Inflammatory macrophage treated with lipopolysaccharide for 1 hour (primary cell): ENCODE measurements around the gene IL32.

Source experiments
- DNase-seq, 2 donors: peaks; one replicate each; pipeline ENCODE4 v3.0.0-alpha.2; 2020 to 2022

The IL32 gene

DNA sequence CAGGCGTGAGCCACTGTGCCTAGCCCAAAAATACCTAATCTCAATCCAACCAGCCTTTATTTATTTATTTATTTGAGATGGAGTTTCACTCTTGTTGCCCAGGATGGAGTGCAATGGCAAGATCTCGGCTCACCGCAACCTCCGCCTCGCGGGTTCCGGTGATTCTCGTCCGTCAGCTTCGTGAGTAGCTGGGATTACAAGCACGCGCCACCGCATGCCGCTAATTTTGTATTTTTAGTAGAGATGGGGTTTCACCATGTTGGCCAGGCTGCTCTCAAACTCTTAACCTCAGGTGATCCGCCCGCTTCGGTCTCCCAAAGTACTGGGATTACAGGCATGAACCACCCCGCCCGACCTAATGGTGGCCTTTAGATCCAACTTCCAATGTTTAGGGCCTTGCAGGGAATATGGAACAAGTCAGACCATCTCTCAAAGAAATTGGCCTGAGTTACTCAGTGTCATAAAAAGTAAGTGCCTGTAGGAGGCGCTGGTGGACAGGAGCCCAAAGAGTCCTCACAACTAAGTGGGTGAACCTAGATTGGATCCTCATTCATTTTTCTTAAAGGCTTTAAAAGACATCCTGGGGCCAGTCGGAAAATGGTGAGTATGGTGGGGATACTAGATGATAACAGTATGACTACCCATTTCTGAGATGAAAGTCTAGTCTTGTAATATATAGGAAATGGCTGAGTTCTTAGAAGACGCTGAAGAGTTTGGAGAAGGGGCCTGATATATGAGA lies 29.0 kb downstream of the IL32 start:
- peak; percentile 58 to 84 for DNase-seq

DNA sequence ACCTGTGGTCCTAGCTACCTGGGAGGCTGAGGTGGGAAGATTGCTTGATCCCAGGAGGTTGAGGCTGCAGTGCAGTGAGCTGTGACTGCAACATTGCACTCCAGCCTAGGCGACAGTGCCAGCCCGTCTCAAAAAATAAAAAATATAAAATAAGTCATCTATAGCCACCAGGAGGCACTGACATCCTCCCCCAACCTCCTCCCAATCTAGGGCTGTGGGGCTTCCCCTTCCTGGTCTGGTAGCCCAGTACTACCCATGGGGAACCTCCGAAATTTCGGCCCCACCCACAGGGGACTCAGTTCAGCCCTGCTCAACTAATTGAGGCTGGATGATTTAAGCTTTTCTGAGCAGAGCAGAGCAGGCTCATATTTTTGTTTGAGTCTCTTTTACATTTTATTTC lies 30.4 kb downstream of the IL32 start:
- DNase-seq: peak; percentile 86 to 89

DNA sequence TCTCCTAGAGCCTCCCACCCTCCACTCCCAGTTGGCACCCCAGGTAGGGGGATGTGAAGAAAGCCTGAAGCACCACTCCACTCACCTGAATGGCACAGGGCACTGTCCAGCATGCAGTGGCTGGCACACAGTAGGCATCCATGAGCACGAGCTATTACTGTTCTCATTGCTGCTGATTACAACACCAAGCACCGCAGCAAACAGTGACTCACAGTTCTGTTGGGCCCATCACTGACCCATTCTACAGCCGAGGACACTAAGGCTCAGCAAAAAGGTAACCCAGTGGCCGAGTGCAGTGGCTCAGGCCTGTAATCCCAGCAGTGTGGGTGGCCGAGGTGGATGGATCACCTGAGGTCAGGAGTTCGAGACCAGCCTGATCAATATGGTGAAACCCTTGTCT lies 30.9 kb downstream of the IL32 start:
- DNase-seq: peak in 1 of 2 donors; percentile 32

DNA sequence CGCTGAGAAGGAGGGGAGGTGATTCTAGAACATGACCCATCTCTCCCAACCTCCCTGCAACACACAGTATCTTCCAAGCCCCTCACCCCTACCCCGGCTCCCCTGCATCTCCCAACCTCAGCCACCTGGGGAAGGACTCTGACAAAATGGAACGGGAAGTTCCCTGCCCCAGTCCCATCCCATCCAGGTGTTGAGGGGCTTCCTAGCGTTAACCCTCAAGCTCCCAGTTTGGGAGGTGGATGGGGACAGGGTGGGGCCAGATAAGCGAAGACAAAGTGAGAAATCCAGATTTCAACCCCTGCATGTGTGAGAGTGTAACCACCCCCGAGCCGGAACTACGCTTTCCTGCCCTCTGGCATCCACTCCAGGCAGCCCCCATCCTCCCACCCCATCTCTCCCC lies 31.8 kb downstream of the IL32 start:
- no peak for DNase-seq

DNA sequence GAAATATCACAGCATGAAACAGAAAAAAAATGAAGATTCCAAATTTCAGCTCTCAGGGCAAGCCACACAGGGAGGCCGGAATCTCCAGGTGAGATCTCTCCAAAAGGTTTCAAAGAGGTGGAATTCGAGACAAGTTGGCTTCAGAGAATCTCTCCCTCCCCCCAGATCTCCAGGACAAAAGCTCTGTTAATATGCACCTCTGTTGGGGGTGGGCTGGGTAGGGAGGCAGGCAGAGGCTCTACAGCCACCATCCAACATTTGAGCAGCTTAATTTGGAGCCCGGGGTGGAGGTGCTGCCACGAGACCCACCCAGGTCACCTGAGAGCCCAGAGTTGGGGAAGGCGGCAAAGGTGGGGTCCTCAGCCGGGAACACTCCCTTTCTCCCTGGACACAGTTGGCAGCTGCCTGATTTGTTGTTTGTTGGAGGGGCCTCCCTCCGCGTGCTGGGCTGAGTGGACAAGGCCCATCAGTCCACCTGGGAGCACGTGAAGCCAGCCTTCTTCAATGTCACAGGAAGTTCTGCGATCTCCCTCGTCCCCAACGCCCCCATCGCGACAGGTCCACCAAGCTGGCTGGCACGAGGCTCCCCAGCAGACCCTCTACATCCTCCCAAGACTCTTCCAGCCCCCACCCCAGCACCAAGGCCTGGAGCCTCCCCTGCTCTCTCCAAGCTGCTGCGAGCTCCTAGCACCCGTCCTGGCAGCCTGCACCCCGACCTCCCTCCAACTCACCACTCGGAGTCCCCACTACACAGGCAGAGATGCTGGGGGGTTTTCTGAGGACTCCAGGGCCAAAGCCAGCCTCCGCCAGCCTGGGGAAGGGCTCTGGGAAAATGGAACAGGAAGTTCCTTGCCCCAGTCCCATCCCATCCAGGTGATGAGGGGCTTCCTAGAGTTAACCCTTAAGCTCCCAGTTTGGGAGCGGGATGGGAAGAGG lies 33.3 kb downstream of the IL32 start, which contains the start of gene ZSCAN10:
ZSCAN10 (minus strand) TSS at position 836 of the 936 bp plus-strand sequence. CDS start 6,357 bp downstream, outside the sequence.
- DNase-seq: no peak

DNA sequence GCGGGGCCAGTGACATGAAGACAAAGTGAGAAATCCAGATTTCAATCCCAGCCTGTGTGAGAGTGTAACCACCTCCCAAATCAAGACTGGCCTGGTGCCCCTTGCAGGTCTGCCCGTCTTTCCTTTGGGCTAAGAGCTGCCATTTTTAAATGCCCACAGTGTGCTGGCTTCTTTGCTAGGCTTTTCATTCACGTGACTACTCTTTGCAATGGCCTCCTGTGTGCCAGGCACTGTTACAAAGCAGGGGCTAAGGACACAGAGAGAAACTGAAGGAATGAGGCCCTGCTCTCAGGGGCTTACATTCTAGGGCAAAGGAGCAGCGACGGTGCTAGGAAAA lies 33.9 kb downstream of the IL32 start:
- no peak for DNase-seq

DNA sequence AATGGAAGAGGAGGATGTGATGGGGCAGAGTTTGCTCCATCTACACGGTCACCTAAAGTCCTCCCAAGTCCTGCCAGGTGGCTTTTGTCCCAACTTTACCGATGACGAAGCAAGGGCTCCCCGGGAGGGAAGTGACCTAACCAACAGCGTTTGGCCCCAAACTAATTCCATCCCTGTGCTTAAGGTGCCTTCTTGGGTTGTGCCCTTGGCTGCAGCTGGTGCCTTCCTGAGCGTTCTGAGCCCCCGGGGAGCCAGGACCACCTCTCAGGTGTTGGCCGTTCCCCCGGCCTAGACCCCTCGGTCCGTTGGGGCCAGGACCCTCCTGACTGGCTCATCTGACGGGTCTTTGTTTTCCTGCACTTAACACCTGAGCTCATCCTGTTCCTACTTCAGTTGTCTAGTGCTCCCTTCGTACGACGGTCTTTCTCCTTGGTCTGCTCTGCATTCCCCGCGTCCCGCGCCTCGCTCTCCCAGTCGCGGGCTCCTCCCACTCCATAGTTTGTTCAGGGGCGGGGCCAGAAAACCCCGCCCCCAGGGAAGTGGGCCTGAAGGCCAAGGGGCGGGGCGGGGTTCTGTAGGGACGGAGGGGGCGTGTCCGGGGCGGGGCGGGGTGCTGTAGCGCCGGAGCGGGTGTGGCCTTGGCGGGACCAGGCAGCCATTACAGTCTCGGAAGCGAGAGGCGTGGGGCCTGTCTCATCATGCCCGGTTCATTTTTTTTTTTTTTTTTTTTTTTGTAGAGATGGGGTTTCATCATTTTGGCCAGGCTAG lies 34.5 kb downstream of the IL32 start:
- DNase-seq: peak; percentile 92 to 98

DNA sequence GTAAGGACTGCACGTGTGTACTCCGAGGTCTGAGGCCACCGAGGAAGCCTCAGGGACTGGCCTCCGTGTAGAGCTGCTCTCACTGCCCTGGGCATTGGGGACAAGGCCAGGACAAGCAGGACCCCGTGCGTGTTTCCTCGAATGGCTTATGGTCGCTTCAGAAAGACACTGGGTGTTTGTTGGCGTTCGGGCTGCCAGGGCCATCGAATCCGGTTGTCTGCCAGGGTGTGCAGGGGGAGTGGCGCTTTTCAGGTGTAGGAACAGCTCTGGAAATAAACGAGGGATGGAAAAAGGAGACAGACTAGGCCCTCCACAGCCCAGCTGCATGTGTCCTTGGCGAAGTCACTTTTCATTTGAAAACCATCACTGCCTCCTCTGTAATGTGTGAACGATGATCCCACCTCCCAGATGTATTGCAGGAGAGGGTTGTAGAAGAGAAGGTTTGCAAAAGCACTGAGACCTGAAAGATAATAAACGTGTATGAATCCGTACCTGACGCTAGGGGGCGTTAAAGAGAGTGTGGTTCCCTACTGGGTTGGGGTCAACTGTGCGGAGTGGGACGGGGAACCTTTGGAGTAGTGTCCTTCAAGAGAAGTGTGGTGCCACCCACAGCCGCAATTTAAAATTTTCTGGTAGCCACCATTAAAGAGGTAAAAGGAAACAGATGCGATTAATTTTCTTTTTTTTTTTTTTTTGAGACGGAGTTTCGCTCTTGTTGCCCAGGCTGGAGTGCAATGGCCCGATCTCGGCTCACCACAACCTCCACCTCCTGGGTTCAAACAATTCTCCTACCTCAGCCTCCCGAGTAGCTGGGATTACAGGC lies 35.8 kb downstream of the IL32 start:
- DNase-seq: peak; percentile 30 to 61

DNA sequence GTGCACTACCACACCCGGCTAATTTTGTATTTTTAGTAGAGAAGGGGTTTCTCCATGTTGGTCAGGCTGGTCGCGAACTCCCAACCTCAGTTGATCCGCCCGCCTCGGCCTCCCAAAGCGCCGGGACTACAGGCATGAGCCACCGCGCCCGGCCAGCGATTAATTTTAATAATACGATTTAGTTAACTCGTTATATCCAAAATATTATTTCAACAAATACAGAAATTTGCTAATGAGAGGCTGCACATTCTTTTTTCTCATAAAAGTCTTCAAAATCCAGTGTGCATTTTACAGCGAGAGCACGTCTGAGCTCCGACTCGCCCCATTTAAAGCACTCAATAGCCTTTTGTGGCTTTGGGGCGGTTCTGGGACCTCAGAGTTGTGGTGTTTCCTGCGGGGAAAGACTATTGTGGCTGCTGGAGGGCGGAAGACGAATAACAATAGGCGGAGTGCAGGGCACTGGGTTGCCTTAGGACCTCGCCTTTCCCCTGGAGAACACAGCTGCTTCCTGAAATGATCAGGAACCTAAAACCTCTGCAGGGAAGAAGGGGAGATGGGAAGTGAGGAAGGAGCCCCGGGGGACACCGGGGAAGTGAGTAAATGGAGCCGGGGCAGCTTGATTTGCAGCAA lies 36.5 kb downstream of the IL32 start:
- peak in 1 of 2 donors; percentile 5 for DNase-seq

DNA sequence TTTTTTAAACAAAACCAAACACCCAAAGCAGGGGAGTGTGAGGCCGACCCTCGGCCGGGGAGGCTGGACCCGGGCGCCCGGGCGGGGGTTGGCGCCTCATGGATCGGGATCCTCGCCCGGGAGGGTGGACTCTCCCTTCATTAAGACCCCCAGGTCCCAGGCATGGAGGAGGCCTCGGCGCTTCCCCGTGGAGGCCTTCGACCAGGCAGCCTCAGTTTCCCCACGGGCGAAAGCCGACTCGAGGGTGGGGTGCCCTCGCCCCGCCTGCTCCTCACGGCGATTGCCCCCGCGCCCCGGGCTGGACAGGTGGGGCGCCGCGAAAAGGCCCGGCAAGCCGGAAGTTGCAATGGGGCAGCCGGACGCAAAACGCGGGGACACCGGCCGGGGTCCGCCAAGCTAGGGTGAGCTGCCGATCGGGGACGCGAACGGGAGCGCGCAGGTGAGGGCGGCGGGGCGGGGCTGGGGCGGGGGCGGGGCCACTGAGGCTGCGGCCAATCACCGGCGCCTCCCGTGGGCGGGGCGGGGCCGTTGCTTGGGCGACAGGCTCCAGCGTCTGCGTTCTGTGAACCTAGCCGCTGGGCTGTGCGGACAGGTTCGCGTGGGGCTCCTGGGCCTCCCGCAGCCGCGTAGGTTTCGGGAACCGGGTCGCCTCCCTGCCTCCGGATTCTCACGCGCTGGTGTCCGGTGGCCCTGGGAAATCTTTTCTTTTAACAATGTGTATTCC lies 40.9 kb downstream of the IL32 start:
- peak; percentile 83 to 92 for DNase-seq

DNA sequence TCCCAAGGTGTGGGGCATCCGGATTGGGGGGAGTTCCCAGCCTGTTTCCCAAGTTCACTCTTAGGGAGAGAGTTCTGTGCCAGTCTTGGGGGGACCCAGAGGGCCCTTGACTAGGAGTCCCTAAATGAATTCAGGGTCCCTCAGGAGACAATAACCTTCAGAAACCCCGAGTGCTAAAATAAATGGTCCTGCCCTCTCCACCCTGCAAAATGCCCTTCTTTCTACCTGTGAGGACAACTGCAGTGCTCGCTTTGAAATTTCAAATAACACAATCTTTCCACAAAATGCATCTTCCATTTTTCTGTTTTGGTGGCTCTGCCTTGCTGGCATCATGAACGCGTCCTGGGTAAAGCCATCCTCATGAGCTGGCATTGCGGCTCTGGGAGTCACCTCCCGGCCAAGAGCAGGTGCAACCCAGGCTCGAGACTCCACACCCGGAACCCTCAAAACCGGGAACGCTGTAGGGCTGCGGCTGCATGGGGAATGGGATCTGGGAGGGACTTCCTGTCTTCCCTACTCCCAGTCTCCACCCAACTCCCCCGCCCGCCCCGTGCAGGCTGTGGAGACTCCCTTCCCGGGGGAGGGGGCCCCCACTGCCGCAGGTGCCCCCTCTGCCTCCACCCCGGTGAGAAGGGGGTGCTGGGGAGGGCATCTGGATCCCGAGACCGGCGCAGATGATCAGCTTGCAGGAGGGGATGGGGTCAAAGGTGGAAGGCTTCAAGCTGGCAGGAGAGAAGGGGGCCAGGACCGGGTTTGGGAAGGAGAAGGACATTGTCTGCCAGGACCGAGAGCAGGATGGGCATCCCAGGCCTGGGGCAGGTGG lies 46.8 kb downstream of the IL32 start, which contains the start of gene ZNF205:
ZNF205 (plus strand) TSS at position 529 of the 823 bp plus-strand sequence. CDS start 845 bp downstream, outside the sequence.
- DNase-seq: peak; percentile 17 to 71

DNA sequence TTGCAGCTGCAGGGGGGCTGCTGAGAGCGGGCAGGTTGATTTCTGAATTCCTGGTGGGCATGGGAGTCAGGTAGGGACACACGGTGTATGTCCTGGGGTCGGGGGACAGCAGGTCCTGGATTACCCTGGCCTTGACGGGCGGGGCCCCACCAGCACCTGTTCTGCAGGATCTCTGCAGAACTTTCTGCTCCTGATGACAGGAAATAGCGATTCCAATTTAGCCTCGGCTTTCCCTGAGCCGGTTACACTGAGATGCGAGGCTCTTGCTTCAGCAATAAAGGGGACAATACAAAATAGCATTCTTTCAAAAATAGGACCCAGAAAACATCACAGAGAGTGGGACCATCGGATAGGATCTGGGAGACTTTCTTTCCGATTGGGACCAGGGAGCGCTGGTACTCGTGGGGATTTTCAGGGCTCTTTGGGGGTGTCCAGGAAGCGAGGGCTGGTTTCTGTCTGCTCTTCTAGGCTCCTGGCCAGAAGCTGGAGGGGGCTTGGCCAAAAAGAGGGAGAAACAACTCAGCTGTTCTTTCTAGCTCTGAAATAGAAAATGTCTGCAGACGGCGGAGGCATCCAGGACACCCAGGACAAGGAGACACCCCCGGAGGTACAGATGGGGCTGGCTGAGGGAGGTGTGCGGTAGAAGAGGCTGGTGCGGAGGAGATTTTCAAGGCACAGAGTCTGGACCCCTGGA lies 47.6 kb downstream of the IL32 start:
- no peak for DNase-seq

DNA sequence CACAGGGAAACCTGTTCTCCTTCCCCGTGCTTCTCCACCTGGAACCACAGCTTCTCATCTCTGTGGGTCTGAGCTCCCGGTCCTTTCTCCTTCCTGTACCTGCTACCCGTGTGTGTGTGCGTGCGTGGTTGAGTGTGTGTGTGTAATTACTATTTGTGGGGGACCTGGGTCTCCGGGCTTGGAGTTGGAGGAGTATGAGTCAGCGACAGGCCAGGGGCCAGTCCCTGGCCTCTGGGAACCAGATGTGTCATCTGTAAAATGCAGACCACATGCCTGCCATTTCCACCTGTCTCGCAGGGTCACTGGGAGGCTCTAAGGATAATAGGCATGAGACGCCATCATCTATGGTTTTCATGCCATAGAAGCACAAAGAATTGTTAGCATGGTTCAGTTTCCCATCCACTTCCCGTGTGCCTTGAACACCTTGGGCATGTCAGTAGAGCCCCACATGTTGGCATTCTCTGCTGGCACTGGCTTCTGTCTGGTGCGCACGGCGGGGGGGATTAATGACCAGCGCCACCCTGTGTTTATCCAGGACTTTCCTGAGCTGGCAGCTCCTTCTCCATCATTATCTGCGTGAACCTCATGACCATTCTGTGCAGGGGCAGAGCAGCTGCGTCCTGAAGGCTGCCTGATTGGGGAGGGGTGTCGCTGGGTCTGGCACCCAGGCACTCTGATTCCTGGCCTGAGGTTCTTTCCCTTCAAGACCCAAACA lies 48.5 kb downstream of the IL32 start:
- DNase-seq: no peak

DNA sequence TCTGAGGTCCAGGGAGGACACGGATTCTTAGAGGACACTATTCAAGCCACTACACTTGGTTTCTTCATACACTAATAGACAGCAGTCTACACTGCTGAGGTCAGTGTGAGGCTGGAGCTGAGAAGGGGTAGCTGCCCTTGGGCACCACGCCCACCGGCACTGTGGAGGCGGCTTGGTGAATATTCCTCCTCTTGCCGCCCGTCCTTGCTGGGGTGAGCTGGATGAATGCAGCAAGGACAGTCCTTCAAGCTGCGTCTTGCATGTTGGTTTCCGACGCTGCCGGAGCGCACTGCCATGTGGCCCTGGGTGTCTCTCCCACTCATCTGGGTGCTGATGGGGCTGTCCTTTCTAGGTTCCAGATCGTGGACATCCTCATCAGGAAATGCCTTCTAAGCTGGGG lies 49.6 kb downstream of the IL32 start:
- DNase-seq: no peak

DNA sequence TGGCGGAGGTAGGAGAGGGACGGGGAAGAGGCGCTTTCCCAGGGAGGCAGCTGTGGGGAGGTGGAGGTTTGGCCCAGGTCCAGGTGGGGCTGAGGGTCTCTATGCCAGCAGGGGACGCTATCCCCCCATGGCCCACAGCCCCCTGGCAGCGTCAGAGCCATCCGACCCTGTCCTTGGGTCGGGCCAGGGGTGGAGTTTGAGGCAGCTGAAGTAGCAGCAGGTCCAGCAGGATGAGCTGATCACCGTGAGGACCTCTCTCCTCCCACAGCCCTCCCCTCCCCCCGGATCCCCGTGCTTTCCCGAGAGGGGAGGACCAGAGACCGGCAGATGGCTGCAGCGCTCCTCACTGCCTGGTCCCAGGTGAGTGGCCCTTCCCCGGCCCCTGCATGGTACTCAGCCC lies 50.1 kb downstream of the IL32 start:
- DNase-seq: no peak

DNA sequence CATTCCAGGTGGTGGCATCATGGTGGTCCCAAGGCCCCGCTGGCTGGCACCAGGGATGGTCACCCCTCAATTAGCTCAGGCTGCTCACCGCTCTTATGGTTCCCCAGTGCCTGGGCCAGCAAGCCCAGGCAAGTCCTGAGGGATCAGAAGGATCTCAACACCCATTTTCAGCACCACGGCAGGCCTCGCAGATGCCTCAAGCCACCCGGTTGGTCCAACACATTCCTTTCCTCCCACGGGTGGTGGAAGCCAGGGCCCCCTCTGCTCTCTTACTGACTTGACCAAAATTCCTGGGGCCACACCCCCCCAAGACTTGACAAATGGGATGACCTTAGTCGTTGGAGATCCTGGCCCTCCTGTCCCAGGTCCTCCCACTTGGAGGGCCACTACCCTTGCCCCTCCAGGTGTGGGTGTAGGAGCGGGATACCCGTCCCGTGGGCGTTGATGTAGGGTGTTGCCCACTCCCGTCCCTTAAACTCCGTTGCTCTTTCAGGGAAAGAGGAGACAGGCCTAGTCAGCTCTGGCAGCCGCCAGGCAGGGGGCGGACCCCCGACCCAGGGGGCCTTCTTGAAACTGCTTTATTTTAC lies 52.9 kb downstream of the IL32 start:
- DNase-seq: no peak

DNA sequence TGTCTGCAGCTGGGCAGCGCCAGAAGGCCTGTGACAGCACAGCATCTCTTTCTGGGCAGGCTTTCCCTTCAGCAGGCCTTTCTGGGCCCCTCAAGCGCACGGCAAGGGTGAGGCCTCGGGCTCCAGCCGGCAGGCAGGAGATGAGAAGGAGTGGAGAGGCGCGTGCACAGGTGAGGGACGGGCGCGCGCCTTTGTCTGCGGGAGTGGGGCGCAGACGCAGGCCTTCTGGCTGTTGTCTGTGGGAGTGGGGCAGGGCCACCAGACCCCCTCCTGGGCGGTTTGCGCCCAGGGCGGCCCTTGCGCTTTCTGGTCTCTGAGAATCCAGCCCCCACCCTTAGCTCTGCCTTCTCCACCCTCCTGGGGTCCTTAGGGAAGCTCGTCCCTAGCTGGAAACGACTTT lies 53.4 kb downstream of the IL32 start:
- no peak for DNase-seq
